Stimulated activated CD8-positive, alpha-beta memory T cell treated with anti-CD3 and anti-CD28 coated beads, Interleukin-4, amount 100 ng/mL, for 24 hours (primary cell): ENCODE results near the gene BCAT1.
"Not testable (repeated sequence)": the region's sequence is repeated elsewhere in the genome, so short reads cannot be mapped to it uniquely, and the experiment has no call there.

Experiments used
- DNase-seq: peaks from one replicate; pipeline ENCODE4 v3.0.0-alpha.2; 2020; ENCODE audit warnings: low read depth

Gene BCAT1

GRCh38 chr12:24898606-24899005, 50.3 kb downstream of the BCAT1 start:
- no peak for DNase-seq

- no peak for DNase-seq
Measured at GRCh38 chr12:24898185-24898584, 50.7 kb downstream of the BCAT1 start.

- DNase-seq: no peak
Measured at GRCh38 chr12:24896171-24896570, 52.7 kb downstream of the BCAT1 start.

- DNase-seq: no peak
Measured at GRCh38 chr12:24895612-24896011, 53.3 kb downstream of the BCAT1 start.

- no peak for DNase-seq
Measured at GRCh38 chr12:24894879-24895278, 54.0 kb downstream of the BCAT1 start.

DNA sequence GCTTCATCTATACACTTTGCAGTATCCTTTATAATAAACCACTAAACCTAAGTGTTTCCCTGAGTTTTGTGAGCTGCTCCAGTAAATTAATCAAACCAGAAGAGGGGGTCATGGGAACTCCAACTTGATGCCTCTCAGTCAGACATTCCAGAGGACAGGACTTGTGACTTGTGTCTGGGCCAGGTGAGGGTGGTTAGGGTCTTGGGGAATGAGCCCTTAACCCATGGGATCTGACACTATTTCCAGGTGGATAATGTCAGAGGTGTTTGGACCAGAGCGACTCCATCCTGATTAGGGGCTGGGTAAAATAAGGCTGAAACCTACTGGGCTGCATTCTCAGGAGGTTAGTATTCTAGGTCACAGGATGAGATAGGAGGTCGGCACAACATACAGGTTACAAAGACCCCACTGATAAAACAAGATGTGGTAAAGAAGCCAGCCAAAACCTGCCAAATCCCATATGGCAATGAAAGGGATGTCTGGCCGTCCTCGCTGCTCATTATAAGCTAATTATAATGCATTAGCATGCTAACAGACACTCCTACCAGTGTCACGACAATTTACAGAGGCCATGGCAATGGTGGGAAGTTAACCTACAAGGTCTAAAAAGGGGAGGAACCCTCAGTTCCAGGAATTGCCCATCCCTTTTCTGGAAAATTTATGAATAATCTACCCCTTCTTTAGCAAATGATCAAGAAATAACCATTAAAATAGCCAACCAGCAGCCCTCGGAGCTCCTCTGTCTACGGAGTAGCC, 58.7 kb downstream of the BCAT1 start:
- no peak for DNase-seq

GRCh38 chr12:24889411-24889810, 59.5 kb downstream of the BCAT1 start:
- no peak for DNase-seq

- no peak for DNase-seq
Measured at GRCh38 chr12:24888813-24889212, 60.1 kb downstream of the BCAT1 start.

DNA sequence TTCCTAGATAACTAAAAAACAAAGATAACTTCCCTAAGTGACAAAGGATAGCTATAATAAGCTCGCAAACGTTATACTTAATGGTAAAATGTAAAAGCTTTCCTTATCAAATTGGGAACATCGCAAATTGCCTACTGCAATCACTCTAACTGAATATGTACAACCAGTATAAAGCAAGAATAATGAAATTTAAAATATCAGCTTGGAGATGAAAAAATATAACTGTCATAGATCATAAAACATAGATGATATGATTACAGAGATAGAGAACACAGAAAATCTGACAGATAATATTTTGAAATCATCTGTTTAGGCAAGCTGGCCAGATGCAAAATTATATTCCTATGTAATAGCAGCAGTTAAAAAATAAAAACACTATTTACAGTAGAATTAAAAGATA, 64.0 kb downstream of the BCAT1 start:
- no peak for DNase-seq

DNA sequence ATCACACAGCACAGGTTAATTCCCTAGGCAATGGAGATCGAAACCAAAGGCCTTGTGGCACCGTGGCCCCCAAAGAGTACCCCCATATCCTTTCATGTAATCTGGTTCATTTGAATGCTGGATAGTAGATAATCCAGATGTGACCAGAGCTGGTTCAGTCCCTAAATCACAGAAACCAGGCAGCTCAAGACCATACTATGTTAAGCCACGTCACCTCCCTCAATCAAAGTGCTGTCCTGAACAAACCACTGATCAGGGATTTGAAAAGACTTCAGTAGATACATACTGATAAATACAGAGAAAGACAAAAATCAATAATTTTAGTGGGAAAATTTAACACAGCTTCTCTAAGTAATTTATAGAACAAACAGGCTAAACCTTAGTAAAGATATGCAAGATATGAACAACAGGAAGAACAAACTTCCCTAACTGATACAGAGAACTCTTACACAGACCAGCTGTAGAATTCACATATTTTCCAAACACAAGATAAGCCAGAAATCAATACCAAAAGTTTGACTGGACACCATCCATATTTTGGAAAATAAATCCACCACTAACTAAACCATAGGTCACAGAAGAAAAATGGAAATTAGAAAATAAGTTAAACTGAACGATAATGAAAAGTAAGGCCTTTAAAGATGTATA, 67.1 kb downstream of the BCAT1 start:
- DNase-seq: no peak

- no peak for DNase-seq
Measured at GRCh38 chr12:24881227-24881626, 67.7 kb downstream of the BCAT1 start.

- DNase-seq: no peak
Measured at GRCh38 chr12:24880732-24881131, 68.2 kb downstream of the BCAT1 start.

GRCh38 chr12:24879644-24880043, 69.3 kb downstream of the BCAT1 start:
- no peak for DNase-seq

DNA sequence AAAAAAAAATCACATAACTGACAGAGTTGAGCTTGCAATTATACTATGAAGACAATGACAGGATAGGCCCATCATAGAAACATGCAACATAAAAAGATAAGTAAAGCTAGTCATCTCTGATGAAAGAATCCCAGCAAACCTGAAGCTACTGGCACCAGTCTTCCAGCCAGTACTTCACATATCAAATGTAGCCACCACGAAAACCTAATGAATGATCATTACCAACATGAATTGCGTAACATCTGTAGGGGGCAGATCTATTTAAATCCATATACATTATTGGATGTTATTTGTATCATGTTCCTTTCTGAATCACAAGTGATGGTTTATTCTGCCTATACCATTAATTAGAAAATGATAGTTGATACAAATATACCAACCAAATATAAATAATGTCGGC, 73.9 kb downstream of the BCAT1 start:
- DNase-seq: no peak

- no peak for DNase-seq
Measured at GRCh38 chr12:24872211-24872610, 76.7 kb downstream of the BCAT1 start.

DNA sequence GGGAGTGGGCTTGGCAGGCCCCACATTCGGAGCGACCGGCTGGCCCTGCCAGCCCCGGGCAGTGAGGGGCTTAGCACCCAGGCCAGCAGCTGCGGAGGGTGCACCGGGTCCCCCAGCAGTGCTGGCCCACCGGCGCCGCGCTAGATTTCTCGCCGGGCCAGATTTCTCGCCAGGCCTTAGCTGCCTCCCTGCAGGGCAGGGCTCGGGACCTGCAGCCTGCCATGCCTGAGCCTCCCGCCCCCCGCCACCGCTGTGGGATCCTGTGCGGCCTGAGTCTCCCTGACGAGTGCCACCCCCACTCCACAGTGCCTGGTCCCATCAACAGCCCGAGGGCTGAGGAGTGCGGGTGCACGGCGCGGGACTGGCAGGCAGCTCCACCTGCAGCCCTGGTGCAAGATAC, 82.8 kb downstream of the BCAT1 start:
- DNase-seq: not testable (repeated sequence)

GRCh38 chr12:24864796-24865125, 84.1 kb downstream of the BCAT1 start:
- DNase-seq: no peak

DNA sequence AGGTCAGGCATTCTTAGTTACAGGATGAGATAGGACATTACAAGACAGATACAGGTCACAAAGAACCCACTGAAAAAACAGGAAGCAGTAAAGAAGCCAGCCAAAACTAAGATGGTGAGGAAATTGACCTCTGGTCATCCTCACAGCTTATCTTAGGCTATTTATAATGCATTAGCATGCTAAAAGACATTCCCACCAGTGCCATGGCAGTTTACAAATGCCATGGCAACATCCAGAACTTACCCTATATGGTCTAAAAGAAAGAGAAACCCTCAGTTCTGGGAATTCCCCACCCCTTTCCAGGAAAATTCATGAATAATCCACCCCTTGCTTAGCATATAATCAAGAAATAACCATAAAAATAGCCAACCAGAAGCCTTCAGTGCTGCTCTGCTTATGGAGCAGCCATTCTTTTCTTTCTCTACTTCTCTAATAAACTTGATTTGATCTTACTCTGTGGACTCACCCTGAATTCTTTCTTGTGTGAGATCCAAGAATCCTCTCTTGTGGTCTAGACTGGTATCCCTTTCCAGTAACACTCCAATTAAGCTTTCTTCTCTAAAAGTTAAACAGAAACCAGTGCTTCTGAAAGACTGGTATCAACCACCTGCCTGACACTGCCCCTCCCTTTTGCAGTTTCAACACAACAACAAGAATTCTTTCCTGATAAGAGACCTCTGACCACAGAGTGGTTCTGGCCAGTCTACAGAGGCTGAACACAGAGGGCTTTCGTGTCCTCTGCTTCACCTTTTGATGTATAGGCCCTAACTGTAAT, 86.9 kb downstream of the BCAT1 start:
- no peak for DNase-seq

DNA sequence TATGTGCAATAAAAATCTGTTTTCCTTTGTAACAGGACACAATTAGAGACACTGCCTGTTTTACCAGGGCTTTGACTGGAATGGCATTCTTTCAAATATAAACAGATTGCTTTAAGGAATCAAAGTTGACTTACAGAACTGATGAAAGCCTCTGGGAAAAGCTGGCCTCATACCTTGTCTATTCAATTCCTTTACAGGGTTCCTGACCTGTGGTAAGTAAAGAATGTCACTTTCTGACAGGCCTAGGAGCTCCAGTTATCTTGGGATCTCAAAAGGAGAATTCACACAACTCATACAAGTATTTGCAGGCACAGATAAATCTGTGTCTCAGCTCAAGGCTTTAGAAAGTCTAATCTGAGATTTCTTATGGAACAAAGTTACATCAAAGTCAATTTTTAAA, 88.4 kb downstream of the BCAT1 start:
- no peak for DNase-seq

- no peak for DNase-seq
Measured at GRCh38 chr12:24856541-24856940, 92.4 kb downstream of the BCAT1 start.

DNA sequence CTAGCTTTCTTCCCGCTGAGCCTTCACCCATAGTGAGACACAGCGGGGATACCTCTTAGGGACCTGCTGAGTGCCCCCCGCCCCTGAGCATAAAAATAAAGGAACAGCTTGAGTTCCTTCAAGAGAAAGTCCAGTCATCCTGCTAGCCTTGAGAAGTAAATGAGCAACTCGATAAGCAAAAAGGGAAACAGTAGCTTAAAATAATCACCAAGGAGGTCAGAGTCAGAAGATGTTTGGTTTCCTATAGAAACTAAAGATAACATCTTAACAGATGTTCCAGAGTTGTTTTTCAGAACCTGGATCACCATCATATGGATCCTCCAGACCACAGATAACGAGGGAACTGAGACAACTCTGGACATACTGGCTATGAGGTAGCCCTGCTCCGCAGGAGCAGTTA, 94.0 kb downstream of the BCAT1 start:
- no peak for DNase-seq

DNA sequence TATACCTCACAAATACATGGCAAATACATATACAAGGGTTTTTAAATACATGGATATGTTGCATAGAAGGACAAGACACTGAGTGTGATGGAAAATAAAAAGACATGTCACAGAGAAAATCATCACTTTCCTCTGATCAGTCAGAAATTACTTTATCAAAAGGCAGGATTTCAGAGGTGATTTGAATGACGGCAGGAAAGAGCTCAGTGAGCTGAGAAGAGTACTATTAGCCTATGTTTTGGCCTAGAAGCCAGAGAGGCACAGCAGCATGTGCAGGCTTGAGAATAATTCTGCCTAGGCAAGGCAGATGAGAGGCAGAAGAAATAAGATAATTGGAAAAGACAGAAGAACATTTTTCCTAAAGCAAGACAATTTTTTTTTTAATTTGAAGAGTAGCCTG, 94.9 kb downstream of the BCAT1 start:
- no peak for DNase-seq

DNA sequence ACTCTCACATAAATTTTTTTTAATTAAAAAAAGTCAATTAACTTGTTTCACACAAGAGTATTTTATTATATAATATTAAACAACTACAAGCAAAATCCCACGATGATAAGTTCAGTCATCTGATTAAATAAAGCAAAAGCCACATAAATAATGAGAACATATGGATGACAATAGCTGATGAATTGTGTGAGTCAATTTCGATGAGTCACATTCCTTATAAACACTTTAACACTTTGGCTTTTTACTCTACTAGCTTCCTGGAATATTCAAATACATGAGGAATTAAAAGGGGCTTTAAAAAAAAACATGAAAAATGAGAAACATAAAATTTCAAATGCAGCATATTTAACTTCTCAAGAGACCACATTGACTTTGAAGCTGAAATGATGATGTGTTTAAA, 95.3 kb downstream of the BCAT1 start:
- DNase-seq: no peak
